ENCODE measurements around the gene TGM4.
"Not testable (repeated sequence)": the region's sequence is repeated elsewhere in the genome, so short reads cannot be mapped to it uniquely, and the experiment has no call there.

Gene TGM4

DNA sequence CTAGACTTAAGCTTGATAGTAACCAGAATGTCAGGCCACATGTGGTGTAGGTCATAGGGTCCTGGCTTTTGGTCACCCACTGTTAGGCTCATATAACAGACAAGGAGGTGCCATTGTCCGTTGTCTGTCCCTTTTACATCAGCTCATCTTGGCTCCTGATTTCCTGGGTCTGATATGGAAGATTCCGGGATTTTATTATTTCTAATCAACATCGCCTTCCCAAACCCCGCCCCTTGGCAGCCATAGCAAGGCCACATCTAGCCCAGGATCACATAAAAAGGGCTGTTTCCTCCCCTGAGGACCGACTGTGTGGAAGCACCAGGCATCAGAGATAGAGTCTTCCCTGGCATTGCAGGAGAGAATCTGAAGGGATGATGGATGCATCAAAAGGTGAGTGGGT lies at the start of gene TGM4:
Gene TGM4 (plus strand): TSS at position 301 of the 400 bp plus-strand sequence. CDS start 71 bp downstream, at position 372.
- no peak for DNase-seq

DNA sequence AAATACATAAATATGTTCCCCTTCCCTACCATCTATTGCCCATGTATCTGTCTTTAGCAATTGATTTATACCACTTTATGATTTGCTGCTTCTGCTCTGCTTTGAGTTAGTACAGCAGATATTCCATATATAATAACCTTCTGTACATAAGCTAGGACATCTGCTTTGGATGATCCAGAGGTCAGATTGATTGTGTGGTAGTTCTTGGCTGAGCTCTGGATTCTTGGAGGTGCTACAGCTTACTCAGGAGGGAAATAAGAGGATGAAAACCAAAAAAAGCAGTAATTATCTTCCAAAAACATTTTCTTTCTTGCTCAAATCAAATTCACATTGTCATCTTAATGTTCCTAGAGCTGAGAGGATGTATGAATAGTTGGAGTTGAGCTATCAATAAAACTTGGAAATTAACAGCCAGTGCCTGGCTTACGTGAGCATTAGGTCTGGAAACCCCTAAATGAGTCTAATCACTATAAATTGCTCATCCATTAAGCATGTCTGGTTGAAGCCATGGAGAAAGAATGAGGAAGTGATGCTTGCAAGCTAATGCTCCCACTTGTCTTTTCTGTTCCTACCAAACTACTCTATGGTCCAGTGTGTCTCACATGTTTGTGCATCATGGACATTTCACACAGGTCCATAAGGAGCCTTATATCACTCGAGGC lies 49.0 kb upstream of the TGM4 start:
- DNase-seq, result no peak

DNA sequence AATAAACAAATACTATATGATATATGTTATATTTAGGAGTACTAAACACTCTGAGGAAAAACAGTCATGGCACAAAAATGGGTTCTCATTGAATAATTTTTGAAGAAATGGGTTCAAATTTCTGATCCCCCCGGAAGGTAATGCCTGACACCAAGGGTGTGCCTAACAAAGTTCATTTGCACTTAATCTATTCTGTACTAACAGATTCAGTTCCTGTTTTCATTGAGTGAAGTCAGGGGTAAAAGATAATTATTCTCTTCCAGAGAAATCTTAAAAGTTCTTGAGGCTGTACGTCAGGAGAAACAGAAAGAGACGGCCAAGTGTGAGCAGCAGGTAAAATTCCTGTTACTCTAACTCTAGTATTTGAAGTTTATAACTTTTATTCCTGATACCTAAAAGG lies 47.2 kb upstream of the TGM4 start:
- DNase-seq, result no peak

DNA sequence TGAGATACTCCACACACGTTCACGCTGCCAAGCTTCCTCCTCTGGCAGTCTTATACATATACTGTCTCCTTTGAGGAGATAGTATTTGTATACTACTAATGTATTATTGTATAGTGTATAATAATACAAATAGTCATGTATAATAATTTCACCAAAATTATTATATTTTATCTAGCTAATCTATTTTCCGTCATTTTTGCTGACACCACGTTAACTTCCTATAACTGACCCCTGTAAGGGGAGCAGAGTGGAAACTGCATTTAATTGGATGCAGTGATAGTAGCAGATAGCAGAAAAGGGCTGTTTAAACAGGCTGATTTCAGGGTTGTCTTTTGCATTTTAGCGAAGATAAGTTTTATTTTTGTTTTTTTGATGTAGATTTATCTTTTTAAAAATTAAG lies 43.2 kb upstream of the TGM4 start:
- no peak for DNase-seq

DNA sequence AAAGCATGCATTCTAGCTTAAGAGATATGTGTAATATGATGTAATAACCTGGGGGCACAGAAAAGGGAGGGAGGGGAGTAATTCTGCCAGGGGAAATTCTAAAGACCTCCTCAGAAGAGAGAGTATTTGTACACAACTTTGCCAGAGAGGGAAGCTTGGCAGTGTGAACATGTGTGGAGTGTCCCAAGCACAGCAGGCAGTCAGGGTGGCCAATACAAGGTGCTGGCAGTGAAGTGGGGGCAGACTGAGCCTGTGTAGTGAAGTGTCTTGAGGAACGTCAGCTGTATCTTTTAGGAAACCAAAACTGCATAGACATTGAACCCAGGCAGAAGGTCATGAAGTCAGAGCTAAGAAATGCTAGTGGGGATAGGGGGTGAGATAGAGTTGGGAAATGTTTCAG lies 42.4 kb upstream of the TGM4 start:
- no peak for DNase-seq

DNA sequence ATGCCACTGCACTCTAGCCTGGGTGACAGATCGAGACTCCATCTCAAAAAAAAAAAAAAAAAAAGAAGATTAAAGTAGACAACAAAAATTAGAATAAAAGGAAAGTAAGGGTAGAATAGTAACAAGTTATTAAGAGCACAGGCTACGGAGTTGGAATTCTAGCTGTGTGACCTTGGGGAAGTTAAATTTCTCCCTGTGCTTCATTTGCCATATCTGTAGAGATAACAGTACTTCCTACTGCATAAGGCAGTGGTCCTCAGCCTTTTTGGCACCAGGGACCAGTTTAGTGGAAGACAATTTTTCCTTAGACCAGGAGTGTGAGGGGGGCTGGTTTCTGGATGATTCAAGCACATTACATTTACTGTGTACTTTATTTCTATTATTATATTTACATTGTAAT lies 41.4 kb upstream of the TGM4 start:
- DNase-seq, result no peak

DNA sequence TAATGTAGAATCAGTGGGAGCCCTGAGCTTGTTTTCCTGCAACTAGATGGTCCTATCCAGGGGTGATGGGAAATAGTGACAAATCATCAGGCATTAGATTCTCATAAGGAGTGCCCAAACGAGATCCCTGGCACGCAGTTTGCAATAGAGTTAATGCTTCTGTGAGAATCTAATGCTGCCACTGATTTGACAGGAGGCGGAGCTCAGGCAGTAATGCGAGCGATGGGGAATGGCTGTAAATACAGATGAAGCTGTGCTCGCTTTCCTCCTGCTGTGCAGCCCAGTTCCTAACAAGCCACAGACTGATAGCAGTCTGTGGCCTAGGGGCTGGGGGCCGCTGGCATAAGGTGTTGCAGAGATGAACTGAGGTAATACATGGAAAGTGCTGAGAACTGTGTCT lies 41.0 kb upstream of the TGM4 start:
- no peak for DNase-seq

DNA sequence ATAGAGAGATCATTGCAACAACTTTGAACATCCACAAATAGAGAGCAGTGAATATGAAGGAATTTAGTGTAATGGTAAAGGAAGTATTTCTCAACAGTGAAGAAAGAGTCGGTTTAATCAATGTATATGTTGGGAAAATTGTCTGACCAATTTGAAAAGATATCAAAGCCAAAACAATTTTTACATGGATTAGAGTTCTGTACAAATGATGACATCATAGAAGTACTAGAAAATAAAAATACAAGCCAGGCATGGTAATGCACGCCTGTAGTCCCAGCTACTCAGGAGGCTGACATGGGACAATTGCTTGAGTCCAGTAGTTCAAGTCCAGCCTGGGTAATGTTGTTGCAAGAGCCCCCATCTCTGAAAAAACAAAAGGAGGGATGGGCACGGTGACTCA lies 38.7 kb upstream of the TGM4 start:
- DNase-seq, result no peak

DNA sequence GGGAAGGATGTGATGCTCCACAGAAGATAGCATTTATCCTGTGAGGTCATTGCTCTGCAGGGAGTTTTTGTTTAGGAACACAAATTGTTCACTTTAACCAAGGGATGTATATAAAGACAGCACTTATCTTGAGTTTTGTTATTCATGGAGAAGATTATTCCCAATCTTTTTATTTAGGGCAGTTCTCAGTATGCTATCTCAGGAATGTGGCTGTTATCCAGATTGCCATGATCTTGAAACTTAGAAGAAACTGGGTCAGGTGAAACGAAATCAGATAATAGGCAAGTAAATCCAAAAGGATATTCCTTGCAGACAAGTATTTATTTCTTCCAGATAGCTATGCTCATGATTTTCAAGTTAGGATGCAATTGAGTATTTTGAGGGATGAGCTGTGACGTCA lies 32.0 kb upstream of the TGM4 start:
- DNase-seq, result no peak

DNA sequence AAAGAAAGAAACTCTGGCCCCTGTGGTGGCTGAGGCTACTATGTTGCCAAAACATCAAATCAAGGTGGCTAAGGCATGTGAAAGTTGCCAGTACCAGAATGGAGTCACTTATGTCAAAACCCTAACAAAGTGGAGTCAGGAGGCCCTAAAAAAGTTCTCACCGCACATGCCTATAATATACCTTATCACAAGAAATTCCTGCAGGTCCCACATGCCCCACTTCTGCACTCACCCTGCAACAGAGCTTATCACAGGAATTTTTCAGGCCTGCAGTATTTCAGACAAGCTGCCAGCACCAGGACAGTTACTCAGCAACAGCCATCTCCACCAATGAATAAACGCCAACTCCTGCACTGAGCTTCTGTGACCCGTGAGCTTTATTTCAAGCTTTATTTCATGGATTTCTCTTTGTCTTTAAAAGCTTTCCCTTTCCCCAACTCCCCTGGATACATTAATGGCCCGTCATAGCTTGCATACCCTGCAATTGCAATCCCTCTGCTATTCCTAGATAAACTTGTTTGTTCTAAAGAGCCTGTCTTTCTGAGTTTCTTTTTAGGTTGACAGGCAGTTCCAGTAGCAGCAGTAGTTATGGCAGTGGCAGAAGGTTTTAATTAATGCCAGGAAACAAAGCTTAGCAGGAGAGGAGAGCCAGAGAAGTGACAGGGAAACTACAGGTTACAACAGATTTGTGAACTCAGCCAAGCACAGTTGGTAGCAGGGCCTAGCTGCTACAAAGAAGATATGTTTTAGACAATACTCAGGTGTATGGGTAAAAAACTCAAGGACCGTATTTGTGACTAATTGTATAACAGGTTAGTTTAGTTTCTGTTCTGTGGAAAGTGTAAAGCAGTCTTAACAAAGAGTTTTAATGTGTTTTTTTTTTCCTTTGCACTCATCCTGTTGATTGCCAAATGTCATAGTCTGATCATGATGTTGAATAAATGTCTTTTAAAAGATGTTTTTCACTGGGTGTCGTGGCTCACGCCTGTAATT lies 28.6 kb upstream of the TGM4 start:
- no peak for DNase-seq

DNA sequence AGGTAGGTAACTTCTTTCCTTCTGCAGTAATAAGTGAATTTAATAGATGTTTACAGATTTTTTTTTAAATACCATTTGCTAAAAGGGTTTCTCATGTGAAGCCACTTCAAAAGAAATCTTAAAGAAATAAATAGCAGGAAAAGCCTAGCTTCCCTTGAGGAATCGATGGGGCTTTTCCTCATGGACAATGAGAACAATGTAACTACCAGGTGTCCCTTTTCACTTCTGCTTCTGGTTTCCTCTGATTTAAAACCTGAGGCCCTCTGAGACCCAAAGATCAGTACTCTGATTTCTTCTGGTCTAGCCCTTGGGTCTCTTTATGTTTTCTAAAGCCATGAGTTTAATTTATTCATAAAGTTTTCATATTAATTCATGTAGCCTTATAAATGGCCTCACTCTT lies 25.8 kb upstream of the TGM4 start:
- DNase-seq, result no peak

DNA sequence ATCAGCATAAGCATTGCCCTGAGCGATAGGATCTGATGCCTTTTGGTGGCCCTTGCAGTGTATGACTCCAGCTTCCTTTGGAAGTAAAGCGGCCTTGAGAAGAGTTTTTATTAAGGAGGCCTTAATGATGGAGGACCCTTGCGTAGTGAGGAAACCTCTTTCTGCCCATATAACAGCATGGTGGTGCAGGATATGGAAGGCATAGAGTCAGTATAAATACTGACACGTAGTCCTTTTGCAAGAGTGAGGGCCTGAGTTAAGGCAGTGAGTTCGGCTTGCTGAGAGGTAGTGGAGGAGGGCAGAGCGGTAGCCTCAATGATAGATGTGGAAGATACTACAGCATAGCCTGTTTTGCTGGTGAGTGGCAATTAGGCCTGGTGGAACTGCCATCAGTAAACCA lies 17.7 kb upstream of the TGM4 start:
- DNase-seq, result not testable (repeated sequence)

DNA sequence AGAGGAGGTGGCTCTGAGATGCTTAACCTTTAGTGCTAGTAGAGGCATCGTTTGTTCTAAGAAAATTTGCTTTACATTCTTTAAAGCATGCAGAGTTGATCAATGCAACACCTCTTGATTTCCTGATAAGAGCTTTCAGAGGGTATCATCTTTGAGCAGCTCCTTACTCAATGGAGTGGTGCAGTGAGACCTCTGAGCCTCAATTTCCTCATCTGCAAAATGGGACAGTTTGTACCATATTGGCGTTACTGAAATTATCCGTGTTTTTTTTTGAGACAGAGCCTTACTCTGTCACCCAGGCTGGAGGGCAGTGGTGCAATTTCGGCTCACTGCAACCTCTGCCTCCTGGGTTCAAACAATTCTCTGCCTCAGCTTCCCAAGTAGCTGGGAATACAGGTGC lies 14.3 kb upstream of the TGM4 start:
- no peak for DNase-seq

DNA sequence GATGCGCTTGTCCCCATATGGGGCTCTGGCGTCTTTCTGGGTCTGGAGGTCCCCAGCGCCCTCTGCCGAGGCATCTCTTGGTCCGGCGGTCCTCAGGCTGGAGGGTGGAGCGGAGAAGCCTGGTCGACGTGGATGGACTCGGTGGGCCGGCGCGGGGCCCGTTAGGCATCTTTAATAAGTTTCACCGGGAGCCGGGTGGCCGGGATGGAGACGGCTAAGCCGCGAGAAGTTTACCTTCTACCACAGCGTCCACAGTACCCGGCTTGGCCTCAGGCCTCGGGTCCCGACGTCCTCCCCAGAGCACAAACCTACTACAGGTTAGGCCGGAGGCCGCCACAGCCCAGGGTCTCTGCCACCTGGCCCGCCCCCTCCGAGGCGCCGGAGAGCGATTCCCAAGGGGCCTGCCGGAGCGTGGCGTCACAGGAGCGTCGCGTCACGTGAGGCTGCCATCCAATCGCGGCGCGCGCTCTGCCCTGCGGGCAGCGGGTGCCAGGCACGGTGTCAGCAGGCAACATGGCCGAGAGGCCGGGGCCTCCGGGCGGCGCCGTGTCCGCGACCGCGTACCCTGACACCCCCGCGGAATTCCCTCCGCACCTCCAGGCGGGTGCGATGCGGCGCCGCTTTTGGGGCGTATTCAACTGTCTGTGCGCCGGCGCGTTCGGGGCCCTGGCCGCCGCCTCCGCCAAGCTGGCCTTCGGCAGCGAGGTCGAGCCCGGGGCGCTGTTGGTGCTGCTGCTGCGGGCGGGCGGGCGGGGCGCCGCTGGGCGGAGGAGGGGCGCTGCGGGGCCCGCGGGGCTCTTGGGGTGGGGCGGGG lies 12.8 kb upstream of the TGM4 start, which contains the start of gene TMEM42:
Gene TMEM42 (plus strand): TSS at position 501 of the 814 bp plus-strand sequence. CDS start 13 bp downstream, at position 514.
- DNase-seq, result peak; percentile 22

DNA sequence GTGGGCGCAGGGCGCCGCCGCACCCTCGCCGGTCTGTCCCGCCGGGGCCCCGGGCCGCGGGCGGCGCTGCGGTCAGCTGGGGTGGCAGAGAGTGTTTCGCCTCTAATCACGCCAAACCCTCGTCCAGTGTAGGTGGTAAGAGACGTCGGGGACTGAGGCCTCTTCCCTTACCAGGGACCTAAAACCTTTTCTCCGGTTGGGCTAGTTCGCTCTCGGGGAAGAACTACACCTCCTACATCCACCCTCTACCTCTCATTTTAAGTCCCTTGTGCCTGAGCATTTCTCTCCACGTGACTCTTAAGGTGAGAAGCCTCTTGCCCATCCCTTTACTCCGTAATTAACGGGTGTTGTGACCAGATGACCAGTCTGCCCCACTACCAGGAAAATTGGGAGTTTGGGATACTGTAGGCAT lies 12.2 kb upstream of the TGM4 start:
- DNase-seq, result no peak

DNA sequence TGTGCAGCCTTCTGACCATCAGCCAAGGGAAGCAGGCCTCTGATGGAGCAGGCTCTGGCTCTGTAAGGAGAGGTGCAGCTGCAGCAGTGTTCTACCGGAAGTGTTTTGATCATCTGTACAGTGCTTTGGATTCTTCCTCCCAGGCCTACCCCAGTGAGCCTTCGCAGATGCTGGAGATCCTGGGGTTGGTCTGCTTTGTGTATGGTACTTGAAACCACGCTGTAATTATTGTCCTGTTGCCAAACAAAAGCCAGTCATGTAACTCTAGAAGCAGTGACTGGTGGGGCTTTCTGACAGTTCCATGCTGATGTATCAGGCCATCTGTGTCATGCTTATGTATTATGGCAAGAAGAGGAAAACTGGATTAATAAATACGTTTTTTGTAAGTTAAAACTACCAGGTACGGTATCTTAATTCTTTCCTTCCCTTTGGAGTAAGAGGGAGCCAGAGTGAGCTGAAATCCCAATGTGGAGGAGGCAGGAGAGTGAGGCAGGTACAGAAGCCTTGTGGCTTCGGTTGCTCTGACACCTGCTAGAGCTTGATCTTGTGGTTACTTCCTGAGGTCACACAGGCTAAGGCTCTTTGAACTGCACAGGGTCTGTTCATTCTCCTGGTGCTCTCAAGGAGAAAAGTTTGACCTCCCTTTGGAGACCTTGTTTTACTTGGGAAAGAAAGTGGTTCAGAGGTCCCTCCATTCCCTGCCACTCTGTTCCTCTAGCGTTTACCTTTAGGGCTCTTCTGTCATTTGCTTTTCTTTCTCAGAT lies 9.0 kb upstream of the TGM4 start:
- DNase-seq, result no peak

DNA sequence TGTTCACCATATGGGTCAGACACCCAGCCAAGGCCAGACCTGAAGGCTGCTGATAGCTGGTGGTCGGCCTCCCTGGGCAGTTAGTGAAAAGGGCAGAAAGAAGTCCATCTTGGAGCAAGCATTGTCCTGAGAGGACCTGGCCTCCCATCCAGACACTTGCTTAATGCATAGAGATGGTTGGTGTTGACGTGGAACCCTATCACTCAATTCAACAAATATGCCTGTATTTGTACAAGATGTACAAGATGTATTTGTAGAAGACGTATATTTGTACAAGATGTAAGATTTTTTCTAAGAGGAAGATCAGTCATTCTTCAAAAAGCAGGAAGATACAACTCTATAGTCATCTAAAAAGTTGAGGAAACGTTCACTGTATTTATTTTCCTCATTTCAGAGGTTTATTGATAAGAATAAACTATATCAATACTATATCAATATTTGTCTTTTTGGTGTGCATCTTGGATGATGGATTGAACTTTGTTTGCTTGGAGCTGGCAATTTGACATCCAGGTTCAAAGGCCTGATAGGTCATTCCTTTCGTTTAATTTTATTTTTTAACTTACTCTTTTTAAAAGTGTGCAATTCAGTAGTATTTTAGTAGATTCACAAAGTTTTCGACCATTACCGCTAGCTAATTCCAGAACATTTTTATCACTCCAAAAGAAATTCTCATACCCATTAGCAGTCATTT lies 6.8 kb upstream of the TGM4 start:
- DNase-seq, result no peak

DNA sequence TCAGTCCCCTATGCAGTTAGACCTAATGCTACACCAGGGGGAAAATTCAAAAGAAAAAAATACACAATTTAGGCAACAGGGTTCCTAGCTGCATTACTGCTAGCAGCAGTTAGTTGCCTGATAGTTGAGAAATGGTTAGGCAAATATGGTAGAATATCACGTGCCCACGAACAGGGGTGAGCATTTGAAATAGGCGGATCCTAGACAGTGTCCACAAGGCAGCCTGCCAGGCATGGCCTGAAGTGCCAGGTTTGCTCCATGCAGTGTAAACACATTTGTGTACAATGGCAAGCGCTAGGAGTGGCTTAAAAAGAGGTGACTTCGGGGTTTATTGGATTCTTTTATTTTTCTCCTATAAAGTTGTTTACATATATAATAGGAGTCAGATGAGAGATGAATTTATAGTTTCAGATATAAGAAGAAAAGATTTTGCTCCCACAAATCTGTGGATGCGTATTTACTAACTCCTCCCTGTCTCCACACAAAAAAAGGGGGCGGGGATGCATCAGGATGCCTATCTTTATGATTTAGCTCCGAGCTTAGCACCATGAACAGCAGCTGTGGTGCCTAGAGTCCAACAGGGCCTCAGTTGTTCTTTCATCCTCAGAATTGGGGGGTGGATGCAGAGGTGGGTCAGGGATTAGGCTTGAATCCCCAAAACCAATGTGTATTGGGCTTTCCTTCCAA lies 3.9 kb upstream of the TGM4 start:
- DNase-seq, result no peak

DNA sequence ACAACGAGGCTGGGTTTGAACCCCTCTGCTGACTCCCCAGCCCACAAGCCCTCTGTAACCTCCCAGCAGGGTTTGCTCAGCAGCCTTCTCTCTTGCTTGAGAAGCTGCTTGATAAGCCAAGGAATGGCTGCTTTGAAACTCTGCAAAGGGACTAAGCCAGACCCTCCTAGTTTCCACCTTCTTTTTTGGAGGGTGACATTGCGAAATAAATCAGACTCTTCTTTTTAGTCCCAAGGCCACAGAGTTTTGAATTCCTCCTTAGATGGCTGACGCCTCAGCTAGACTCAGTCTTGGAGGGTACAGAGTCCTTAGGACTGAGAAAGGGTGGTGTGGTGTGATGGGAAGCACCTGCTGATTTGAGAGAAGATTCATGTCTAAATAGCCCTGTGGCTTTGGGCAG lies 1.2 kb downstream of the TGM4 start:
- DNase-seq, result no peak

DNA sequence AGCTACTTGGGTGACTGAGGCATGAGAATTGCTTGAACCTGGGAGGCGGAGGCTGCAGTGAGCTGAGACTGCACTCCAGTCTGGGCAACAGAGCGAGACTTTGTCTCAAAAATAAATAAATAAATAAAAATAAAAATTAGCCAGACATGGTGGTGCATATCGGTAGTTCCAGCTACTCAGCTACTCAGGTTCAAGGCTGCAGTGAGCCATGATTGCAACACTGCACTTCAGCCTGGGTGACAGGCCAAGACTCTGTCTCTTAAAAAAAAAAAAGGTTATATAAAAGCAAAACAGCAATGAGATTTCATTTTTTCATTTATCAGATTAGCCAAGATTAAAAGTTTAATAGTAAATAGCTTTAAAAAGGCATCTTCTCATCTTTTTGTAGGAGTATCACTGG lies 2.9 kb downstream of the TGM4 start:
- DNase-seq, result no peak

DNA sequence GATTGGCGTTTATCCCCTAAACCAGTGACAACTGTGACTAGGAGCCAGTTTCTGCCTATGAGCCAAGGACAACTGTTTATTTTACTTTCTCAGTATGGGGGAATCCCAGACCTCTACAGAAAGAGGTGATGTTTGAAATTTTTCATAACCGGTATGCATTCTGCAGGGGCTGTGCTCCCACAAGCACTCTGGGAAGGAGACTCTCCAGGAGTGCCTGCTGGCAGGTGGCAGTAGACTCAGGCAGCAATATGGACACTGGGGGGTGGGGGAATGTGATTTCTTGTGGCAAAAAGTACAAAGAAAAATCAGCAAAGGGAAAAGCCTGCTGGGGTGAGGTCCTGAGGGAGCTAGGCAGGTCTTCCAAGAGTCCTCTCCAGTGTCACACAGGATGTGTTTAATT lies 5.9 kb downstream of the TGM4 start:
- DNase-seq, result no peak
